ENCODE data around the gene HHAT. TPM values are rescaled to one million over a fixed set of nuclear protein-coding genes. Genes with fewer than 3 reads are reported as not detected.

The HHAT gene
- total RNA-seq, 4 donors from 2014 or later, result 4.6 to 8.8 (median 6.7) TPM

DNA sequence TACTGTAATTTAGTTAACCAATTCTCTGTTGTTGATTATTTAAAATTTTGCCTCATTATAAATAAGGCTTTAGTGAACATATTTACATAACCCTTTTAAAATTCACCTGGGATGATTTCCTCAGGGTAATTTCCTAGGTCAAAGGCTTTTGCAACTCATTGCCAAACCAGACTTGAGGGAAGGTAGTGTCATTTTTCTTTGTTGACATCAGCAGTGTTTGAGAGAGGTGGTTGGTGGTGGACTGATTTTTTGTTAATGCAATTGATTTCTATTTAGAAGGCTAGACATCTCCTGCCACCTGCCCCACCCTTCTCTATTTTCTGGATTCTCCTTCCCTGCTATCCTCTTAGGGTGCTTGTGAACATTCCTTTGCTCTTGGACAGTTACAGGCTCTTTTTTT, 116.8 kb downstream of the HHAT start:
- intact Hi-C loops (cut with DNase I; ENCODE audit: low total_unique reads), result no loop called here

DNA sequence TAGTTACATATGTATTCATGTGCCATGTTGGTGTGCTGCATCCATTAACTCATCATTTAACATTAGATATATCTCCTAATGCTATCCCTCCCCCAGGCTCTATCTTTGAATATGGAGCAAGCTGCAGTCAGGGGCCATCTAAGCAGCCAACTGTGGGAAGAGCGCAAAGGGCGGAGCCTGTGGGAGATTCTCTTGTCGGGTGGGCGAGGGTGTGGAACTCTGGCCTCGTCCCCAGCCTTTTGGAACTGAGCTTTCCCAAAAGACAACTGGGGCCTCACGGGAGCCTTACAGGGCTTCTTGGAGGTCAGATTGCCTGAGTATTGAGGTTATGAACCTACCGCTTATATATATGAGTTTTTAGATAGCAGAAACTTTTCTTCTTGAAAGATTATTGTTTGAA, 117.2 kb downstream of the HHAT start:
- intact Hi-C loops (cut with DNase I; ENCODE audit: low total_unique reads), result no loop called here
- 81 to 83% methylated on average over 7 of the region's 7 CpGs for WGBS, 2 donors
- H3K4me3 ChIP-seq (ENCODE audit: low read depth, poor library complexity, severe bottlenecking), result no peak overlapping the region
- TF ChIP-seq POLR2A (IDR thresholded peaks at IDR 0.05) (no peak), CTCF (IDR thresholded peaks at IDR 0.05) (no peak)
- DNase-seq (ENCODE audit: low spot score in 2 of 2), result no peak

More for the DNA sequence above, 116.8 kb downstream of the HHAT start:
- no peak overlapping the region for H3K4me3 ChIP-seq (ENCODE audit: low read depth, poor library complexity, severe bottlenecking)
- no peak for DNase-seq (ENCODE audit: low spot score in 2 of 2)
- no peak for TF ChIP-seq CTCF (IDR thresholded peaks at IDR 0.05)
- TF ChIP-seq POLR2A (IDR thresholded peaks at IDR 0.05), result no peak

- TF ChIP-seq POLR2A (IDR thresholded peaks at IDR 0.05), result no peak
- no peak for TF ChIP-seq CTCF (IDR thresholded peaks at IDR 0.05)
- WGBS, 2 donors, result 69 to 80% methylated on average over 9 of the region's 9 CpGs
- intact Hi-C loops (cut with DNase I; ENCODE audit: low total_unique reads), result no loop called here
- no peak for DNase-seq (ENCODE audit: low spot score in 2 of 2)
- H3K4me3 ChIP-seq (ENCODE audit: low read depth, poor library complexity, severe bottlenecking), result no peak overlapping the region
Observed at GRCh38 chr1:210446479-210446878, 117.8 kb downstream of the HHAT start.

GRCh38 chr1:210447456-210448057, 118.9 kb downstream of the HHAT start:
- intact Hi-C loops (cut with DNase I; ENCODE audit: low total_unique reads), result no loop called here

GRCh38 chr1:210448297-210448892, 119.7 kb downstream of the HHAT start:
- TF ChIP-seq CTCF (IDR thresholded peaks at IDR 0.05) (no peak), POLR2A (IDR thresholded peaks at IDR 0.05) (no peak)
- WGBS, 2 donors, result 41 to 46% methylated on average over 4 of the region's 4 CpGs
- intact Hi-C loops (cut with DNase I; ENCODE audit: low total_unique reads), result no loop called here
- DNase-seq (ENCODE audit: low spot score in 2 of 2), result no peak
- no peak overlapping the region for H3K4me3 ChIP-seq (ENCODE audit: low read depth, poor library complexity, severe bottlenecking)

More at GRCh38 chr1:210447456-210448057, 118.9 kb downstream of the HHAT start:
- DNase-seq (ENCODE audit: low spot score in 2 of 2), result no peak
- TF ChIP-seq POLR2A (IDR thresholded peaks at IDR 0.05) (no peak), CTCF (IDR thresholded peaks at IDR 0.05) (no peak)
- H3K4me3 ChIP-seq (ENCODE audit: low read depth, poor library complexity, severe bottlenecking), result no peak overlapping the region
- WGBS, 2 donors, result 80 to 89% methylated on average over 5 of the region's 5 CpGs

Data from lower leg skin (tissue), 4 donors.